H1 (cell line): ENCODE measurements around the gene SH2D1B. TPM values are rescaled to one million over a fixed set of nuclear protein-coding genes. Genes with fewer than 3 reads are reported as not detected.

Experiments
- BRCA1 ChIP-seq: IDR thresholded peaks from 2 replicates; pipeline ENCODE4 v1.6.1; 2012; ENCODE audit warnings: low read depth, low read length, improper control_type of control experiment
- POLR2A ChIP-seq, 2 experiments: IDR thresholded peaks; 1 replicate in 1 of 2; 2 replicates in 1 of 2; pipeline ENCODE4 v1.6.1; 2011; ENCODE audit warnings: low read depth in 2 of 2, low read length in 2 of 2, mild to moderate bottlenecking in 2 of 2; ENCODE audit errors: control extremely low read depth in 1 of 2
- RBBP5 ChIP-seq: IDR thresholded peaks from 2 replicates; pipeline ENCODE4 v1.7.1; 2012; ENCODE audit warnings: low read depth, mild to moderate bottlenecking, inconsistent platforms, low read length, moderate library complexity, borderline replicate concordance
- RNF2 ChIP-seq: fragments of 200-900, 300-1000 bp; sonication (generic); IDR thresholded peaks from 2 replicates; pipeline ENCODE4 v1.7.1; 2016; ENCODE audit warnings: borderline replicate concordance, low read depth, mild to moderate bottlenecking, antibody characterized with exemption, low read length; ENCODE audit not compliant: poor library complexity, severe bottlenecking; ENCODE audit errors: missing control alignments
- polyA plus RNA-seq, 7 experiments: library from polyadenylated mRNA; depleted of rRNA in 3 of 7; stranded (reverse) in 5 of 7; unstranded in 2 of 7; fragments of >200 nt in 5 of 7; fragments of 200-250 nt in 2 of 7; gene quantifications; 1 replicate in 5 of 7; 2 replicates in 1 of 7; 4 replicates in 1 of 7; pipeline versions ENCODE4 v1.2.1 to v1.2.3, GENCODE V29; 2011 to 2013; ENCODE audit warnings: missing spikeins in 2 of 7, mixed read lengths in 2 of 7
- total RNA-seq: library from RNA; stranded (reverse); fragmentation: NEBNext Ultra II Directional; extraction: Animal tissue kit (Norgen Biotek cat#: 25700); gene quantifications from 2 replicates; pipeline ENCODE4 v1.2.1, GENCODE V29; 2021
- TF ChIP-seq, protein P1 (sequence below): IDR thresholded peaks from 2 replicates; pipeline ENCODE4 v1.6.1; 2012; ENCODE audit warnings: inconsistent platforms

The SH2D1B gene
- total and polyA plus RNA-seq, 2 of the 8 experiments (the other 6 are each of a cell fraction or from before 2014, with no cell fraction given): not detected

DNA sequence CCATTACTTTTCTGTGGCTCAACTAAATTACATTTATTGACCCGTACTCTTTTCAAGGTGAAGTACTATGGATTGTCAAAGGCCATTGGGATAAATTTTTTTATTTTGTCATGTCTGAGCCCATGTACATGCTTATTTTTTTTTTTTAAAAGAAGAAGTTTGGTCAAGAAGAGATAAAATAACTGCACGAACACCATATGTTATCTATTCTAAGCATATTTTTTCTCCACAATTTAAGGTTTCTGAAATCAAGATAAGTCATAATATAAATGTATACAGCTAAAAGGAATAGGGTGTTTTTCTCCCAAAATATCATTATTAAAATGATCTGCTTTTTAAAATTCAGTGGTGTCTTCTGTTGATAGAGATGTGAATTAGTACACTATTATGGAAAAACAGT, 35.0 kb upstream of the SH2D1B start (continued):
- TF ChIP-seq, protein P1, sequence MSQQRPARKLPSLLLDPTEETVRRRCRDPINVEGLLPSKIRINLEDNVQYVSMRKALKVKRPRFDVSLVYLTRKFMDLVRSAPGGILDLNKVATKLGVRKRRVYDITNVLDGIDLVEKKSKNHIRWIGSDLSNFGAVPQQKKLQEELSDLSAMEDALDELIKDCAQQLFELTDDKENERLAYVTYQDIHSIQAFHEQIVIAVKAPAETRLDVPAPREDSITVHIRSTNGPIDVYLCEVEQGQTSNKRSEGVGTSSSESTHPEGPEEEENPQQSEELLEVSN: no peak
- no peak for TF ChIP-seq POLR2A (IDR thresholded peaks at IDR 0.05; ENCODE audit: control extremely low read depth in 1 of 2, low read depth in 2 of 2, low read length in 2 of 2)
- no peak for TF ChIP-seq RBBP5
- no peak for TF ChIP-seq RNF2
- no peak for TF ChIP-seq BRCA1
